Measurements from ENCODE around the gene NELL1. TPM values are rescaled to one million over a fixed set of nuclear protein-coding genes. Genes with fewer than 3 reads are reported as not detected.

Gene NELL1
- total and polyA plus RNA-seq, 7 experiments from 2014 or later, result not detected

- ChIA-PET CTCF (no interaction called here), POLR2A (no interaction called here)
- ATAC-seq (no peak), DNase-seq (no peak)
- Histone ChIP-seq H3K36me3 (ENCODE audit: control insufficient read depth in 2 of 3, insufficient read depth in 3 of 3, low read length in 3 of 3) (no peaks in the 10 kb centered on the region), H3K4me1 (ENCODE audit: control insufficient read depth in 2 of 2, insufficient read depth in 2 of 2, low read length in 2 of 2) (no peaks in the 10 kb centered on the region), H3K27ac (ENCODE audit: low read depth, low read length) (no peak overlapping the region), H3K27me3 (ENCODE audit: control insufficient read depth in 2 of 2, insufficient read depth in 2 of 2, low read length in 2 of 2) (no peaks in the 10 kb centered on the region), H3K4me3 (ENCODE audit: low read length) (no peak overlapping the region), H3K9me3 (ENCODE audit: control insufficient read depth in 2 of 3, low read length in 3 of 3) (no peaks in the 10 kb centered on the region)
- no peak overlapping the region for H3K27ac Mint-ChIP-seq
- H3K36me3 Mint-ChIP-seq, result peaks cover 0 to 3% (median 0%) of the 10 kb centered on the region in 5 donors
- H3K27me3 Mint-ChIP-seq, result no peaks in the 10 kb centered on the region
- peaks cover 0 to 1% (median 0%) of the 10 kb centered on the region in 7 donors for H3K4me1 Mint-ChIP-seq
- peaks cover 0 to 23% (median 3%) of the 10 kb centered on the region in 11 donors for H3K9me3 Mint-ChIP-seq
- no peak overlapping the region for H3K4me3 Mint-ChIP-seq
- intact Hi-C loops (cut with micrococcal nuclease), result no loop called here
These were observed 778.5 kb downstream of the NELL1 start for GRCh38 chr11:21447871-21448270.

- no peak overlapping the region for H3K27ac ChIP-seq (ENCODE audit: low read depth, low read length)
- H3K9me3 ChIP-seq (ENCODE audit: control insufficient read depth in 2 of 3, low read length in 3 of 3), result peaks cover 0 to 4% (median 0%) of the 10 kb centered on the region in 3 experiments
- Mint-ChIP-seq H3K27ac (no peak overlapping the region), H3K9me3 (peaks cover 0 to 20% (median 3%) of the 10 kb centered on the region in 11 donors), H3K36me3 (no peaks in the 10 kb centered on the region), H3K4me3 (no peak overlapping the region), H3K4me1 (no peaks in the 10 kb centered on the region), H3K27me3 (no peaks in the 10 kb centered on the region)
- no peaks in the 10 kb centered on the region for H3K27me3 ChIP-seq (ENCODE audit: control insufficient read depth in 2 of 2, insufficient read depth in 2 of 2, low read length in 2 of 2)
- no peaks in the 10 kb centered on the region for H3K4me1 ChIP-seq (ENCODE audit: control insufficient read depth in 2 of 2, insufficient read depth in 2 of 2, low read length in 2 of 2)
- intact Hi-C loops (cut with micrococcal nuclease), result no loop called here
- CTCF ChIA-PET, result no interaction called here
- H3K4me3 ChIP-seq (ENCODE audit: low read length), result no peak overlapping the region
- DNase-seq (no peak), ATAC-seq (no peak)
- H3K36me3 ChIP-seq (ENCODE audit: control insufficient read depth in 2 of 3, insufficient read depth in 3 of 3, low read length in 3 of 3), result no peaks in the 10 kb centered on the region
- POLR2A ChIA-PET, result no interaction called here
These were observed 786.8 kb downstream of the NELL1 start for GRCh38 chr11:21456186-21456585.

GRCh38 chr11:21460082-21460481 lies 790.7 kb downstream of the NELL1 start:
- ATAC-seq, result no peak
- CTCF ChIA-PET, result no interaction called here
- H3K4me3 Mint-ChIP-seq, result no peak overlapping the region
- intact Hi-C loops (cut with micrococcal nuclease), result no loop called here
- H3K27me3 ChIP-seq (ENCODE audit: control insufficient read depth in 2 of 2, insufficient read depth in 2 of 2, low read length in 2 of 2), result no peaks in the 10 kb centered on the region
- no peaks in the 10 kb centered on the region for H3K4me1 Mint-ChIP-seq
- no peaks in the 10 kb centered on the region for H3K36me3 Mint-ChIP-seq
- POLR2A ChIA-PET, result no interaction called here
- H3K27me3 Mint-ChIP-seq, result no peaks in the 10 kb centered on the region
- H3K4me1 ChIP-seq (ENCODE audit: control insufficient read depth in 2 of 2, insufficient read depth in 2 of 2, low read length in 2 of 2), result no peaks in the 10 kb centered on the region
- DNase-seq, result no peak
- no peak overlapping the region for H3K4me3 ChIP-seq (ENCODE audit: low read length)
- no peaks in the 10 kb centered on the region for H3K36me3 ChIP-seq (ENCODE audit: control insufficient read depth in 2 of 3, insufficient read depth in 3 of 3, low read length in 3 of 3)
- peaks cover 0 to 8% (median 0%) of the 10 kb centered on the region in 3 experiments for H3K9me3 ChIP-seq (ENCODE audit: control insufficient read depth in 2 of 3, low read length in 3 of 3)
- peaks cover 0 to 17% (median 3%) of the 10 kb centered on the region in 11 donors for H3K9me3 Mint-ChIP-seq
- H3K27ac Mint-ChIP-seq, result no peak overlapping the region
- no peak overlapping the region for H3K27ac ChIP-seq (ENCODE audit: low read depth, low read length)

GRCh38 chr11:21461701-21462100 lies 792.3 kb downstream of the NELL1 start:
- Mint-ChIP-seq H3K36me3 (no peaks in the 10 kb centered on the region), H3K9me3 (peaks cover 0 to 18% (median under 1%) of the 10 kb centered on the region in 11 donors), H3K27ac (no peak overlapping the region), H3K27me3 (no peaks in the 10 kb centered on the region), H3K4me1 (no peaks in the 10 kb centered on the region), H3K4me3 (no peak overlapping the region)
- Histone ChIP-seq H3K4me1 (ENCODE audit: control insufficient read depth in 2 of 2, insufficient read depth in 2 of 2, low read length in 2 of 2) (no peaks in the 10 kb centered on the region), H3K27me3 (ENCODE audit: control insufficient read depth in 2 of 2, insufficient read depth in 2 of 2, low read length in 2 of 2) (no peaks in the 10 kb centered on the region), H3K4me3 (ENCODE audit: low read length) (no peak overlapping the region), H3K27ac (ENCODE audit: low read depth, low read length) (no peak overlapping the region), H3K36me3 (ENCODE audit: control insufficient read depth in 2 of 3, insufficient read depth in 3 of 3, low read length in 3 of 3) (no peaks in the 10 kb centered on the region), H3K9me3 (ENCODE audit: control insufficient read depth in 2 of 3, low read length in 3 of 3) (peaks cover 0 to 8% (median 0%) of the 10 kb centered on the region in 3 experiments)
- intact Hi-C loops (cut with micrococcal nuclease), result no loop called here
- ChIA-PET POLR2A (no interaction called here), CTCF (no interaction called here)
- ATAC-seq, result no peak
- DNase-seq, result no peak

- H3K4me3 ChIP-seq (ENCODE audit: low read length), result no peak overlapping the region
- no peaks in the 10 kb centered on the region for H3K27me3 ChIP-seq (ENCODE audit: control insufficient read depth in 2 of 2, insufficient read depth in 2 of 2, low read length in 2 of 2)
- no peaks in the 10 kb centered on the region for H3K36me3 Mint-ChIP-seq
- intact Hi-C loops (cut with micrococcal nuclease), result no loop called here
- ATAC-seq (no peak), DNase-seq (no peak)
- H3K36me3 ChIP-seq (ENCODE audit: control insufficient read depth in 2 of 3, insufficient read depth in 3 of 3, low read length in 3 of 3), result no peaks in the 10 kb centered on the region
- no peak overlapping the region for H3K4me3 Mint-ChIP-seq
- no peaks in the 10 kb centered on the region for H3K4me1 Mint-ChIP-seq
- H3K9me3 Mint-ChIP-seq, result peaks cover 0 to 22% (median 2%) of the 10 kb centered on the region in 11 donors
- peaks cover 0 to 5% (median 0%) of the 10 kb centered on the region in 3 experiments for H3K9me3 ChIP-seq (ENCODE audit: control insufficient read depth in 2 of 3, low read length in 3 of 3)
- POLR2A ChIA-PET, result no interaction called here
- no peak overlapping the region for H3K27ac ChIP-seq (ENCODE audit: low read depth, low read length)
- H3K27me3 Mint-ChIP-seq, result no peaks in the 10 kb centered on the region
- H3K27ac Mint-ChIP-seq, result no peak overlapping the region
- no peaks in the 10 kb centered on the region for H3K4me1 ChIP-seq (ENCODE audit: control insufficient read depth in 2 of 2, insufficient read depth in 2 of 2, low read length in 2 of 2)
- CTCF ChIA-PET, result no interaction called here
These were observed 795.3 kb downstream of the NELL1 start for GRCh38 chr11:21464601-21465193.

GRCh38 chr11:21465203-21465602 lies 795.8 kb downstream of the NELL1 start:
- no peak overlapping the region for H3K27ac Mint-ChIP-seq
- intact Hi-C loops (cut with micrococcal nuclease), result no loop called here
- H3K4me1 Mint-ChIP-seq, result no peaks in the 10 kb centered on the region
- ChIA-PET CTCF (no interaction called here), POLR2A (no interaction called here)
- Histone ChIP-seq H3K27ac (ENCODE audit: low read depth, low read length) (no peak overlapping the region), H3K4me1 (ENCODE audit: control insufficient read depth in 2 of 2, insufficient read depth in 2 of 2, low read length in 2 of 2) (no peaks in the 10 kb centered on the region), H3K27me3 (ENCODE audit: control insufficient read depth in 2 of 2, insufficient read depth in 2 of 2, low read length in 2 of 2) (no peaks in the 10 kb centered on the region), H3K36me3 (ENCODE audit: control insufficient read depth in 2 of 3, insufficient read depth in 3 of 3, low read length in 3 of 3) (no peaks in the 10 kb centered on the region), H3K9me3 (ENCODE audit: control insufficient read depth in 2 of 3, low read length in 3 of 3) (peaks cover 0 to 4% (median 0%) of the 10 kb centered on the region in 3 experiments), H3K4me3 (ENCODE audit: low read length) (no peak overlapping the region)
- peaks cover 0 to 22% (median 2%) of the 10 kb centered on the region in 11 donors for H3K9me3 Mint-ChIP-seq
- no peaks in the 10 kb centered on the region for H3K27me3 Mint-ChIP-seq
- DNase-seq, result no peak
- no peaks in the 10 kb centered on the region for H3K36me3 Mint-ChIP-seq
- ATAC-seq, result no peak
- H3K4me3 Mint-ChIP-seq, result no peak overlapping the region

- ATAC-seq, result no peak
- Mint-ChIP-seq H3K9me3 (peaks cover 0 to 22% (median 2%) of the 10 kb centered on the region in 11 donors), H3K4me1 (no peaks in the 10 kb centered on the region), H3K36me3 (no peaks in the 10 kb centered on the region), H3K27ac (no peak overlapping the region), H3K4me3 (no peak overlapping the region), H3K27me3 (no peaks in the 10 kb centered on the region)
- CTCF ChIA-PET, result no interaction called here
- POLR2A ChIA-PET, result no interaction called here
- no peaks in the 10 kb centered on the region for H3K27me3 ChIP-seq (ENCODE audit: control insufficient read depth in 2 of 2, insufficient read depth in 2 of 2, low read length in 2 of 2)
- H3K27ac ChIP-seq (ENCODE audit: low read depth, low read length), result no peak overlapping the region
- H3K9me3 ChIP-seq (ENCODE audit: control insufficient read depth in 2 of 3, low read length in 3 of 3), result peaks cover 0 to 4% (median 0%) of the 10 kb centered on the region in 3 experiments
- H3K4me1 ChIP-seq (ENCODE audit: control insufficient read depth in 2 of 2, insufficient read depth in 2 of 2, low read length in 2 of 2), result no peaks in the 10 kb centered on the region
- intact Hi-C loops (cut with micrococcal nuclease), result no loop called here
- H3K36me3 ChIP-seq (ENCODE audit: control insufficient read depth in 2 of 3, insufficient read depth in 3 of 3, low read length in 3 of 3), result no peaks in the 10 kb centered on the region
- no peak for DNase-seq
- H3K4me3 ChIP-seq (ENCODE audit: low read length), result no peak overlapping the region
These were observed 796.5 kb downstream of the NELL1 start for GRCh38 chr11:21465920-21466319.

All from naive thymus-derived CD4-positive, alpha-beta T cell (primary cell).